ENCODE data around the gene SLC2A5. TPM values are rescaled to one million over a fixed set of nuclear protein-coding genes. Genes with fewer than 3 reads are reported as not detected.

SLC2A5 gene
- total and polyA plus RNA-seq, 9 of the 15 experiments (the other 6 are each of a cell fraction or from before 2014, with no cell fraction given) = 0.08 TPM; not detected in 8

- ChIA-PET POLR2A (interaction anchor here (0.6 to 1.2 kb wide), 3 partner anchors 10 to 19 kb away, joined by 3 read pairs; no protein-coding TSS in a partner anchor), CTCF (ENCODE audit: low intra/inter-chr PET ratio) (no interaction called here)
- no peak overlapping the region for H3K4me2 ChIP-seq (ENCODE audit: insufficient read depth, low read length)
- DNase-seq (ENCODE audit: extremely low read depth in 1 of 4, low spot score in 3 of 4) (no peak), ATAC-seq (no peak), FAIRE-seq (no peak)
- no peaks in the 10 kb centered on the region; the same call in 1 of the 2 replicates for H4K20me1 ChIP-seq (replicated peaks; ENCODE audit: control insufficient read depth, insufficient read depth, low read length)
- no peaks in the 10 kb centered on the region for H3K9me1 ChIP-seq (ENCODE audit: control insufficient read depth, insufficient read depth, low read length)
- intact Hi-C loops (cut with micrococcal nuclease) (no loop called here), in situ Hi-C loops (cut with MboI) (no loop called here)
- H2AFZ ChIP-seq (ENCODE audit: low read depth, low read length) = no peak overlapping the region
- H3K4me3 ChIP-seq = no peak overlapping the region
- H3K36me3 ChIP-seq (ENCODE audit: control insufficient read depth, insufficient read depth, low read length) = no peaks in the 10 kb centered on the region
- H3K9me3 ChIP-seq (replicated peaks; ENCODE audit: control insufficient read depth, insufficient read depth, low read depth, low read length) = peaks cover 2% of the 10 kb centered on the region
- H3K9ac ChIP-seq (ENCODE audit: insufficient read depth in 1 of 2, low read depth in 2 of 2, low read length in 2 of 2) = no peak overlapping the region
- TF ChIP-seq CEBPB (tag; IDR thresholded peaks at IDR 0.05) = 0 out of 2 replicates have a peak, but pooled peaks have one; percentile 18
- TF ChIP-seq ZNF174 (CRISPR knock-in tag; IDR thresholded peaks at IDR 0.05) = no peak
- no peak overlapping the region for H3K27ac ChIP-seq (ENCODE audit: extremely low read depth, low read depth, low read length)
- no peaks in the 10 kb centered on the region for H3K79me2 ChIP-seq (ENCODE audit: control insufficient read depth, insufficient read depth, low read length)
- H3K27me3 ChIP-seq (ENCODE audit: control insufficient read depth in 2 of 2, insufficient read depth in 2 of 2, low read length in 2 of 2) = peaks cover 18 to 35% of the 10 kb centered on the region in 2 experiments; a peak in 4 of 5 replicates
- WGBS (ENCODE audit: insufficient coverage, low coverage, missing lambda C conversion rate) = 0% methylated on average over 5 of the region's 5 CpGs
- no TSS peak for BruUV-seq (replicated peaks)
- peaks cover 0 to 6% of the 10 kb centered on the region in 2 experiments; a peak in 1 of 5 replicates for H3K4me1 ChIP-seq (replicated peaks in 1 of 2; ENCODE audit: control insufficient read depth in 2 of 2, insufficient read depth in 2 of 2, low read length in 2 of 2)
Observed at GRCh38 chr1:9028921-9029705, 40.3 kb downstream of the SLC2A5 start.

DNA sequence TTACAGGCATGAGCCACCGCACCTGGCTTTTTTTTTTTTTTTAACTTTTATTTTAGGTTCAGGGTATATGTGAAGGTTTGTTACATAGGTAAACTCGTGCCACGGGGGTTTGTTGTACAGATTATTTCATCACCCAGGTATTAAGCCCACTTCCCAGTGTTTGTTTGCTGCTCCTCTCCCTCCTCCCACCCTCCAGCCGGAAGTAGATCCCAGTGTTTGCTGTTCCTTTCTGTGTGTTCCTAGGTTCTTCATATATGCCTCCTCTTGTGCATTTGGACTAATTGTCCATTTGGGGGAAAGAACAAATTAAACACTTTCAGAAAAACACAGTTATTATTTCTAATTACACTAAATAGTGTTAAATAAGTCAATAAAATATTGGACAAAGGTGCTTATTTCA lies 42.1 kb downstream of the SLC2A5 start:
- Histone ChIP-seq H3K9ac (ENCODE audit: insufficient read depth in 1 of 2, low read depth in 2 of 2, low read length in 2 of 2) (no peak overlapping the region), H3K4me3 (no peak overlapping the region), H3K4me2 (ENCODE audit: insufficient read depth, low read length) (no peak overlapping the region), H3K4me1 (replicated peaks in 1 of 2; ENCODE audit: control insufficient read depth in 2 of 2, insufficient read depth in 2 of 2, low read length in 2 of 2) (peaks cover 0 to 6% of the 10 kb centered on the region in 2 experiments; a peak in 1 of 5 replicates), H3K79me2 (ENCODE audit: control insufficient read depth, insufficient read depth, low read length) (no peaks in the 10 kb centered on the region), H3K9me1 (ENCODE audit: control insufficient read depth, insufficient read depth, low read length) (no peaks in the 10 kb centered on the region), H3K27me3 (ENCODE audit: control insufficient read depth in 2 of 2, insufficient read depth in 2 of 2, low read length in 2 of 2) (peaks cover 20 to 48% of the 10 kb centered on the region in 2 experiments; a peak in 4 of 5 replicates), H3K36me3 (ENCODE audit: control insufficient read depth, insufficient read depth, low read length) (no peaks in the 10 kb centered on the region), H3K9me3 (replicated peaks; ENCODE audit: control insufficient read depth, insufficient read depth, low read depth, low read length) (peaks cover 2% of the 10 kb centered on the region), H3K27ac (ENCODE audit: extremely low read depth, low read depth, low read length) (no peak overlapping the region), H4K20me1 (replicated peaks; ENCODE audit: control insufficient read depth, insufficient read depth, low read length) (no peaks in the 10 kb centered on the region; the same call in 1 of the 2 replicates), H2AFZ (ENCODE audit: low read depth, low read length) (no peak overlapping the region)
- CTCF ChIA-PET (ENCODE audit: low intra/inter-chr PET ratio) = no interaction called here
- BruUV-seq (replicated peaks) = no TSS peak
- 2% methylated on average over 4 of the region's 4 CpGs for WGBS (ENCODE audit: insufficient coverage, low coverage, missing lambda C conversion rate)
- intact Hi-C loops (cut with micrococcal nuclease) (no loop called here), in situ Hi-C loops (cut with MboI) (no loop called here)
- DNase-seq (ENCODE audit: extremely low read depth in 1 of 4, low spot score in 3 of 4) (no peak), FAIRE-seq (no peak), ATAC-seq (no peak)
- POLR2A ChIA-PET = interaction anchor here (0.6 kb wide), 1 partner anchor 166 kb away, joined by 3 read pairs; no protein-coding TSS in a partner anchor
- TF ChIP-seq, protein P1, sequence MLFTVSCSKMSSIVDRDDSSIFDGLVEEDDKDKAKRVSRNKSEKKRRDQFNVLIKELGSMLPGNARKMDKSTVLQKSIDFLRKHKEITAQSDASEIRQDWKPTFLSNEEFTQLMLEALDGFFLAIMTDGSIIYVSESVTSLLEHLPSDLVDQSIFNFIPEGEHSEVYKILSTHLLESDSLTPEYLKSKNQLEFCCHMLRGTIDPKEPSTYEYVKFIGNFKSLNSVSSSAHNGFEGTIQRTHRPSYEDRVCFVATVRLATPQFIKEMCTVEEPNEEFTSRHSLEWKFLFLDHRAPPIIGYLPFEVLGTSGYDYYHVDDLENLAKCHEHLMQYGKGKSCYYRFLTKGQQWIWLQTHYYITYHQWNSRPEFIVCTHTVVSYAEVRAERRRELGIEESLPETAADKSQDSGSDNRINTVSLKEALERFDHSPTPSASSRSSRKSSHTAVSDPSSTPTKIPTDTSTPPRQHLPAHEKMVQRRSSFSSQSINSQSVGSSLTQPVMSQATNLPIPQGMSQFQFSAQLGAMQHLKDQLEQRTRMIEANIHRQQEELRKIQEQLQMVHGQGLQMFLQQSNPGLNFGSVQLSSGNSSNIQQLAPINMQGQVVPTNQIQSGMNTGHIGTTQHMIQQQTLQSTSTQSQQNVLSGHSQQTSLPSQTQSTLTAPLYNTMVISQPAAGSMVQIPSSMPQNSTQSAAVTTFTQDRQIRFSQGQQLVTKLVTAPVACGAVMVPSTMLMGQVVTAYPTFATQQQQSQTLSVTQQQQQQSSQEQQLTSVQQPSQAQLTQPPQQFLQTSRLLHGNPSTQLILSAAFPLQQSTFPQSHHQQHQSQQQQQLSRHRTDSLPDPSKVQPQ (CRISPR knock-in tag; IDR thresholded peaks at IDR 0.05; ENCODE audit: borderline replicate concordance) = no peak
- TF ChIP-seq TCFL5 (CRISPR knock-in tag; conservative IDR thresholded peaks at IDR 0.05) (no peak), TFAM (CRISPR knock-in tag; conservative IDR thresholded peaks at IDR 0.05) (no peak), ZBTB26 (CRISPR knock-in tag; IDR thresholded peaks at IDR 0.05) (no peak), ZNF778 (CRISPR knock-in tag; IDR thresholded peaks at IDR 0.05) (no peak)
- TF ChIP-seq, protein P2, sequence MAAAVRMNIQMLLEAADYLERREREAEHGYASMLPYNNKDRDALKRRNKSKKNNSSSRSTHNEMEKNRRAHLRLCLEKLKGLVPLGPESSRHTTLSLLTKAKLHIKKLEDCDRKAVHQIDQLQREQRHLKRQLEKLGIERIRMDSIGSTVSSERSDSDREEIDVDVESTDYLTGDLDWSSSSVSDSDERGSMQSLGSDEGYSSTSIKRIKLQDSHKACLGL (CRISPR knock-in tag; IDR thresholded peaks at IDR 0.05; ENCODE audit: borderline replicate concordance, poor library complexity, severe bottlenecking) = no peak
- TF ChIP-seq, protein P3, sequence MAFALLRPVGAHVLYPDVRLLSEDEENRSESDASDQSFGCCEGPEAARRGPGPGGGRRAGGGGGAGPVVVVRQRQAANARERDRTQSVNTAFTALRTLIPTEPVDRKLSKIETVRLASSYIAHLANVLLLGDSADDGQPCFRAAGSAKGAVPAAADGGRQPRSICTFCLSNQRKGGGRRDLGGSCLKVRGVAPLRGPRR (CRISPR knock-in tag; IDR thresholded peaks at IDR 0.05) = no peak
